DMS114 treated with DMSO at 0.1 percent for 48 hours (cell line): ENCODE results near the gene GPRIN1.
"Not testable (repeated sequence)": the region's sequence is repeated elsewhere in the genome, so short reads cannot be mapped to it uniquely, and the experiment has no call there.

Experiments used
- DNase-seq: peaks from one replicate; lab custom pipeline; 2025; ENCODE audit not compliant: unreplicated experiment; lab: John Stamatoyannopoulos, UW

Gene GPRIN1

GRCh38 chr5:176575488-176576422, 34.2 kb downstream of the GPRIN1 start:
- no peak for DNase-seq

GRCh38 chr5:176575066-176575465, 34.9 kb downstream of the GPRIN1 start:
- DNase-seq = no peak

GRCh38 chr5:176574297-176574591, 35.7 kb downstream of the GPRIN1 start:
- DNase-seq = no peak

DNA sequence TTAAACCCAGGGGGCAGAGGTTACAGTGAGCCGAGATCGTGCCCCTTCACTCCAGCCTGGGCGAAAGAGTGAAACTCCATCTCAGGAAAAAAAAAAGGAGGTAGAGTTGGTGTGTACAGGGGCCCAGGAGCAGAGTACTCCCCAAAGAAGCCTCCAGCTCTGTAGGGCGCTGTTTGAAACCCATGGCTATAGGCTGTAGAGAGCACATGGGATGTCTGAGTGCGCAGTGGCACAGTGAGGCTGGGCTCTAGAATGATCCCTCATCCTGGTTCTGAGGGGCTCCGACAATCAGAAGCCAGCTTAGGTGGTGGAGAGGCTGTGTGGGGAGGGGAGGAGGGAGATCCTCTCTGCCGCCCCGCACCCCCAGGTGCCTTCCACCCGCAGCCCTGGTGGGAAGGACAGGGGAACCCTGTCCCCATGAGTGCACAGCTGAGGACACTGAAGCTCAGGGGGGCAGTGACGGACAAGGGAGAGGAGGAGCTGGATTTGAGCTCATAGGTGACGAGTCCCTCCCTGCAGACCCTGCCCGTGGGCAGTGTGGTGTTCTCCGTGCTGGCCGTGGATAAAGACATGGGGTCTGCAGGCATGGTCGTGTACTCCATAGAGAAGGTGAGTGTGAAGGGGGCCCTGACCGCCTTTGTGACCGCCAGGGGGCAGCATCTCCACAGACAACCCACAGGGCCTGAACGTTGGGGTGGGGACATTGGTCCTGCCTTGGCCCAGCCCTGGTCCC, 36.2 kb downstream of the GPRIN1 start:
- DNase-seq = peak; percentile 14

DNA sequence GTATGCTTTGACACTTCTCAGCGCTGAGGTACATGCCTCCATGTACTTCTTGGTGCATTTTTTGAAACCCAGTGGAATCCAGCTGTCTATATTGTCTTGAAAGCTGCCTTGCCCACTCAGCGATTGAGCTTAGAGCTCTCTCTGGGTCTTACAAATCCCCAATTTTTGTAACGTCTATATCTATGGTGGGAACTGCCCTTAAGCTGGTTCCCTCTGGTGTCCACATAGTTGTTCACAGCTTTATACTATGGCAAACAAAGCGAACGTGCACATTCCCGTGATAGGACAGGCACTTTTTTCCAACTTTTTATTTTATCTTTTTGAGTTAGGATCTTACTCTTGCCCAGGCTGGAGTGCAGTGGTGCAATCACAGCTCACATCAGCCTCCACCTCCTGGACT, 39.9 kb downstream of the GPRIN1 start:
- DNase-seq = no peak

- DNase-seq = no peak
Observed at GRCh38 chr5:176568657-176569056, 41.3 kb downstream of the GPRIN1 start.

GRCh38 chr5:176565760-176566288, 44.1 kb downstream of the GPRIN1 start:
- no peak for DNase-seq

DNA sequence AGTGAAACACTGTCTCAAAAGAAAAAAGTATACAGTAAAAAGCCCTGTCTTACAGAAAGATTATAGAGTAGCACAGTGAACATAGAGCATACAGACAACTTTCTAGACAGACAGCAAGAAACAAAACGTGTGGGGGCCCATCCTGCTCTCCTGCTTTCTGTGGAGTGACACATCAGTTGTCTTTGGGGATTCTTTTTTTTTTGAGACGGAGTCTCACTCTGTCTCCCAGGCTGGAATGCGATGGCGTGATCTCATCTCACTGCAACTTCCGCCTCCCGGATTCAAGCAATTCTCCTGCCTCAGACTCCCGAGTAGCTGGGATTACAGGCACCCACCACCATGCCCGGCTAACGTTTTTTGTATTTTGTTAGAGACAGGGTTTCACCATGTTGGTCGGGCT, 46.0 kb downstream of the GPRIN1 start:
- DNase-seq = no peak

GRCh38 chr5:176562189-176562588, 47.8 kb downstream of the GPRIN1 start:
- no peak for DNase-seq

- no peak for DNase-seq
Observed at GRCh38 chr5:176561259-176561658, 48.7 kb downstream of the GPRIN1 start.

- no peak for DNase-seq
Observed at GRCh38 chr5:176560364-176560763, 49.6 kb downstream of the GPRIN1 start.

DNA sequence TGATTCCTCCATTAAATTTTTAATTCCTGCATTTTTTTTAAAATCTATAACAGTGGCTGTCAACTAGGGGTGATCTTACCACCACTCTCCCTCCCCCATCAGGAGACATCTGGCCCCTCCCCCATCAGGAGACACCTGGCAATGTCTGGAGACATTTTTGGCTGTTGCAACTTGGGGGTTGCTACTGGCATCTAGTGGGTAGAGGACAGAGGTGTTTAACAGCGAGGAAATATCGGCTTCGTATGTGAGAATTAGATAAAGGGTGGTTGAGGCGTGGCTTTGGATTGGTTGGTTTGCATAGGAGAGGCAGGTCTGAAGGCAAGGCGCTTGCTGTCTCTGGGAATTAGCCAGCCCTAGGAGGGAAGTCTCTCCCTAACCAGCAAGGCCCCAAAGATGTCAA, 50.3 kb downstream of the GPRIN1 start:
- no peak for DNase-seq

- no peak for DNase-seq
Observed at GRCh38 chr5:176557846-176558245, 52.1 kb downstream of the GPRIN1 start.

DNA sequence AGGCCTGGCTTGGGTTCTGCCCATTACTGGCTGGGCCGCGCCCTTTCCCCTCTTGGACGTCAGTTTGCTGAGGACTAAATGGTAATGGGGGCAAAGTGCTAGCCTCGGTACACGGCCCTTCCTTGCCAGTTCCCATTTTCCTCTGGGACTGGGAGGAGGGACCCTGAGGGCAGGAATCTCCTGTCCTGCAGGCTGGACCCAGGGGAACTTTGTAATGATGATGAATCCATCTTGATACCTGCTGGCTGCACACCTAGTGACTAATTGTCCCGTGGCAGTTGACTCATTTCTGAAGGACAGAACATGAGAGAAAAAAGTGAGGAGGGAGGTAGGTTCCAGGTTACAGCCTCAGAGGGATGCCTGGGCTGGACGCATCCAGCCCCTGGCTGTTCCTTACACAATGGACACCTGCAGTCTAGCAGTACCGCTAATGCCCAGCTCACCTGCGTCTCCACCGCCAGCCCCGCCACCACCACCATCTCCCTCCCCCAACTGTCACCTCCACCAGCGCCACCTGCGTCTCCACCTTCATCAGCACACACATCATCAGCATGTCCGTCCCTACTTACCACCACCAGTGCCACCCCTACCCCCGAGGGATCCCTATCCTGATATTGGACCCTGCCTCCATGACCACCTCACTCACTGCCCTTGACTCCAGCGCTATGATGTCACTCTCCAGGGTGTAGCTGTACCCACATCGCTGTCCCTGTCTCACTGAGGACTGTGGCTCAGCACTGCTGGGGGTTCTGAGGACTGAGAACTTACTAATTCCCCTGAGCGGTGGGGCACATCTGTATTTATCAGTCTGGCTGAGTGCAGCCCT, 56.5 kb downstream of the GPRIN1 start:
- DNase-seq = no peak

DNA sequence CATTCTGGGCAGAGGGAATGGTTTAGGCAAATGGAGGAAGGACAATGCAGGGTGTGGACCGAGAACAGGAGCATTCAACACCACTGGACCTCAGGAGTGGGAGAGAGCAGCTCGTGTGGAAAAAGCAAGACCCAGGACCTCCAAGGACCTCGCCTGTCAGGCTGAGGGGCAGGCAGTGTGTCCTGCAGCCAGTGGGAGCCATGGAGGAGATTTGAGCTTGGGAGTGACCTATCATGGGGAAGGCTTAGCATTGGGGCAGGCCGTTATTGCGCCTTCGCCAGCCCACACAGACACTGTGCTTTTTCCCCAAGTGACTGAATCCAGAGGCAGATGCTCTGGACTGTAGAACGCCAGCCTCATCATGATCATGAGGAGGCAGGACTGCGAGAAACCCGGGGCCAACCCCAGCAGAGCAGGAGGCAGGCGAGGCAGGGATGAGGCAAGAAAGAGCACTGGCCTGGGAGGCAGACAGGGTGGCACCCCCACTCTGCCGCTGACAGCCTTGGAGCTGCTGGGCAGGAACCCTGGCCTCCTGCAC, 57.6 kb downstream of the GPRIN1 start:
- DNase-seq = no peak

- not testable (repeated sequence) for DNase-seq
Observed at GRCh38 chr5:176550937-176551336, 59.0 kb downstream of the GPRIN1 start.

GRCh38 chr5:176550275-176550831, 59.6 kb downstream of the GPRIN1 start:
- DNase-seq = no peak

DNA sequence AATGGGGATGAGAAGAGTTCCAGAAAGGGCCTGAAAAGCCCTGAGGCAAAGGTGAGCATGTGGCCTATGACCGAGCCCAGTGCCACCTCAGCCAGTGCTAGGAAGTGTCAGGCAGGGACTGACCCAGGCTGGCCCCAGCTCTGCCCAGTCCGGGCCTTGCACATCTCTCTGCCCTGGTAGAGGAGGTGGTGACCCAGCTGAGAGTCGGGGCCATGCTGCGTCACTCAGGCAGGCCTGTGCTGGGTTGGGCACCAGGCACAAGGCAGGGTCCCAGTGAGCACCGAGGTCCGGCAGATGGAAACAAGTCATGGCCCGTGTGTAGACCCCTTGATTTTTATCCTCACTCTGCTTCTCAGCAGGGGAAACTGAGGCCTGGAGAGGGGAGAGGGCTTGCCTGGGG, 60.1 kb downstream of the GPRIN1 start:
- DNase-seq = no peak

DNA sequence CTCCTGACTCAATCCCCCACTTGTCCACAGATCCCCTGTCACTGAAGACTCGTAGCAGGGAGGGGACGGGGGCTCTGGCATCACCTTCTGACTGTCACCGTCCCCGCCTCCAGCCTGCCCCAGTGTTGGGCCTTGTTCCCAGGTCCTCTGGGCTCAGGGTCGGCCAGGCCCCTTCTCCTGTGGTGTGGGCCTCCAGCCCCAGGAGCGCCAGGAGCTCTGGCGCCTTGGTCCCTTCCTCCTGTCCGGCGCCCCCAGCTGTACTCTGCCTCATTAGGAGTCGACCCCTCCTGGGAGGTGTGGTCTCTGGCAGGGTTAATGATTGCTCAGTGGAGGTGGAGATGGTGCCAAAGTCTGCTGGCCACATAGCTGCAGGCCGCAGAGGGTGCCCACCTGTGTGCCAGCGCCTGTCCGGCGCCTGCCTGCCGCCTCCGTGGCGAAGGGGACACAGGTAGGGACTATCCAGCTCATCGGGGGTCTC, 61.0 kb downstream of the GPRIN1 start, which contains the start of gene CDHR2:
Gene CDHR2, plus strand, starts transcription at position 376 of the 478 bp plus-strand sequence. CDS start 16,011 bp downstream, outside the sequence.
- DNase-seq = no peak

GRCh38 chr5:176547802-176548201, 62.2 kb downstream of the GPRIN1 start:
- DNase-seq = no peak
